ENCODE measurements around the gene DLGAP4. TPM values are rescaled to one million over a fixed set of nuclear protein-coding genes. Genes with fewer than 3 reads are reported as not detected.

DLGAP4 gene
- total and polyA plus RNA-seq, 2 of the 8 experiments (the other 6 are each of a cell fraction or from before 2014, with no cell fraction given), result 41.2 to 57.2 TPM

DNA sequence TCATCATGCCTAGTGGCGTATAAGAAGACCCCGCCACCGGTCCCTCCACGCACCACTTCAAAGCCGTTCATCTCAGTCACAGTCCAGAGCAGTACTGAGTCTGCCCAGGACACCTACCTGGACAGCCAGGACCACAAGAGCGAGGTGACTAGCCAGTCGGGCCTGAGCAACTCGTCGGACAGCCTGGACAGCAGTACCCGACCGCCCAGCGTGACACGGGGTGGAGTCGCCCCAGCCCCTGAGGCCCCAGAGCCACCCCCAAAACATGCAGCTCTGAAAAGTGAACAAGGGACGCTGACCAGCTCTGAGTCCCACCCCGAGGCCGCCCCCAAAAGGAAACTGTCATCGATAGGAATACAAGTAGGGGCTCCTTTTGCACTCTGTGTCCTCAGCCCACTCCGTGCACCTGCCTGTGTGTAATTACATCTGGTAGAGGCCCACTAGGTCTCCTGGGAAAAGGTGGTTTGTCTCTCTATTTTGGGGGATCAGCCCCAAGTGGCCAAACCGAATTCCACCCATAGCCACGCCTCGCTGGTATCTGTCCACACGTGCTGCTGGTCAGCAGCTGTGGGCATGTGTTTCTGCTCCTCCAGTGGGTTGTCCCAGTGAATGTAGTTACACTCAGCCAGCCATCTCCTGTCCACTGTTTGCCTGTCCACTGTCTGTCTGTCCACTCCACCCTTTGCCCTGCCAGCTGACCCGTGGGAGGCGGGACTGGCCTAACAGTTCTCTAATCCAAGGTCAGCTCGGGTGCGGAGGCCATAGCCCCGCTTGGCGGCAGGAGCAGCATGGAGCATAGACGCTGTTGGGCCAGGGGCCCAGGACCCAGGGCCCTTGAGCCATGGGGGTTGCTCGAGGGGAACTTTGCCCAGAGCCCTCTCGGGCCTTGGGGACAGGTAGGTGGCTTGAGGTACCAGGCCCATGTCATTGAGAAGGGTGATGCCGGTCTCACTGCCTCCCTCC is 190.8 kb downstream of the DLGAP4 start (continued):
- TF ChIP-seq POLR2A (IDR thresholded peaks at IDR 0.05; ENCODE audit: control extremely low read depth in 1 of 2, low read depth in 2 of 2, low read length in 2 of 2), result no peak
- TF ChIP-seq BCL11A (IDR thresholded peaks at IDR 0.05; ENCODE audit: low read depth in 2 of 2, low read length in 2 of 2), result no peak

All from H1 (cell line).